Measurements from ENCODE around the gene CLDN4. TPM values are rescaled to one million over a fixed set of nuclear protein-coding genes. Genes with fewer than 3 reads are reported as not detected.

CLDN4 gene
- total and polyA plus RNA-seq, 2 donors from 2014 or later, result 82.6 to 342 TPM

DNA sequence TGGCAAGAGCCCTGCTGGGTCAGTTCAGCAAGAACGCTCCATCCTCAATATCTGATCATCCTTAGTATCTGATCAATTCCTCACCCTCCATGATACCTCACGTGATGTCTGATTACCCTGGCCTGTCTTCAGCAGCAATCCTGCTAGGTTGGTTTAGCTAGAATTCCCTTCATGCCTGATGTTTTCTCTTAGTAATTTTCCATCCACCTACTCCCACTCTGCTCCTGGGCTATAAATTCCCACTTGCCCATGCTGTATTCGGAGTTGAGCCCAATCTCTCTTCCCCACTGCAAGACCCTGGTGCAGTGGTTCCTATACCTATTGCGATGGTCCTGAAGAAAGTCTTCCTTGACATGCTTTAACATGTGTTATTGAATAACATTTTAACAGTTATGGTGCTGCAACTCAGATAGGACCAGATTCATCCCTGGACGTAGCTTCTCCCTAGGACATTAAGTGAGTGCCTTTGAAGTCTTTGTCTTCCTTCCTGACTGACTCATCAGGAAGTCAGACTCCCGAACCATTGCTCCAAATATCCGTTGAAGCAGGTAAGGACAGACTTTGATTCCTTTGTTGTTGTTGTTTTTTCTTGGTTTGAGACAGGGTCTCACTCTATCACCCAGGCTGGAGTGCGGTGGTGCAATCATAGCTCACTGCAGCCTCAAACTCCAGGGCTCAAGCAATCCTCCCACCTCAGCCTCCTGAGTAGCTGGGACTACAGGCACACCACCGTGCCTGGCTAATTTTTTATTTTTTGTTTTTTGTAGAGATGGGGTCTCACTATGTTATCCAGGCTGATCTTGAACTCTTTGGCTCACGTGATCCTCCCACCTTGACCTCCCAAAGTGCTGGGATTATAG, 31.3 kb upstream of the CLDN4 start:
- no peak for TF ChIP-seq CTCF (IDR thresholded peaks at IDR 0.05; ENCODE audit: borderline replicate concordance, extremely low read depth, insufficient read depth)
- Histone ChIP-seq H3K27ac (ENCODE audit: low read depth in 2 of 2, low read length in 2 of 2) (no peak overlapping the region), H3K9ac (ENCODE audit: low read length in 3 of 3) (no peak overlapping the region), H3K36me3 (ENCODE audit: control insufficient read depth in 2 of 3, insufficient read depth in 3 of 3, low read length in 3 of 3) (no peaks in the 10 kb centered on the region), H3K4me3 (ENCODE audit: low read length in 3 of 3) (no peak overlapping the region), H3K4me1 (ENCODE audit: control insufficient read depth in 2 of 3, insufficient read depth in 2 of 3, low read depth in 1 of 3, low read length in 3 of 3) (no peaks in the 10 kb centered on the region), H3K9me3 (ENCODE audit: control insufficient read depth in 2 of 3, insufficient read depth in 1 of 3, low read length in 3 of 3) (no peaks in the 10 kb centered on the region), H3K27me3 (ENCODE audit: control insufficient read depth, insufficient read depth, low read length) (no peaks in the 10 kb centered on the region)
- intact Hi-C loops (cut with DNase I), result no loop called here
- FAIRE-seq (no peak), DNase-seq (peak in 1 of 5 donors; percentile 18)

GRCh38 chr7:73801577-73801976, 29.2 kb upstream of the CLDN4 start:
- H3K36me3 ChIP-seq (ENCODE audit: control insufficient read depth in 2 of 3, insufficient read depth in 3 of 3, low read length in 3 of 3), result no peaks in the 10 kb centered on the region
- H3K27ac ChIP-seq (ENCODE audit: low read depth in 2 of 2, low read length in 2 of 2), result no peak overlapping the region
- H3K9me3 ChIP-seq (ENCODE audit: control insufficient read depth in 2 of 3, insufficient read depth in 1 of 3, low read length in 3 of 3), result no peaks in the 10 kb centered on the region
- no peak for TF ChIP-seq CTCF (IDR thresholded peaks at IDR 0.05; ENCODE audit: borderline replicate concordance, extremely low read depth, insufficient read depth)
- H3K4me1 ChIP-seq (ENCODE audit: control insufficient read depth in 2 of 3, insufficient read depth in 2 of 3, low read depth in 1 of 3, low read length in 3 of 3), result no peaks in the 10 kb centered on the region
- H3K4me3 ChIP-seq (ENCODE audit: low read length in 3 of 3), result no peak overlapping the region
- intact Hi-C loops (cut with DNase I), result no loop called here
- DNase-seq (no peak), FAIRE-seq (peak; percentile 23)
- H3K9ac ChIP-seq (ENCODE audit: low read length in 3 of 3), result no peak overlapping the region
- H3K27me3 ChIP-seq (ENCODE audit: control insufficient read depth, insufficient read depth, low read length), result no peaks in the 10 kb centered on the region

GRCh38 chr7:73802459-73802858, 28.3 kb upstream of the CLDN4 start:
- intact Hi-C loops (cut with DNase I), result no loop called here
- DNase-seq, result peak in 1 of 5 donors; percentile 5
- Histone ChIP-seq H3K36me3 (ENCODE audit: control insufficient read depth in 2 of 3, insufficient read depth in 3 of 3, low read length in 3 of 3) (no peaks in the 10 kb centered on the region), H3K9me3 (ENCODE audit: control insufficient read depth in 2 of 3, insufficient read depth in 1 of 3, low read length in 3 of 3) (no peaks in the 10 kb centered on the region), H3K4me1 (ENCODE audit: control insufficient read depth in 2 of 3, insufficient read depth in 2 of 3, low read depth in 1 of 3, low read length in 3 of 3) (no peaks in the 10 kb centered on the region), H3K27me3 (ENCODE audit: control insufficient read depth, insufficient read depth, low read length) (no peaks in the 10 kb centered on the region), H3K4me3 (ENCODE audit: low read length in 3 of 3) (no peak overlapping the region), H3K9ac (ENCODE audit: low read length in 3 of 3) (no peak overlapping the region), H3K27ac (ENCODE audit: low read depth in 2 of 2, low read length in 2 of 2) (no peak overlapping the region)
- no peak for FAIRE-seq
- TF ChIP-seq CTCF (IDR thresholded peaks at IDR 0.05; ENCODE audit: borderline replicate concordance, extremely low read depth, insufficient read depth), result no peak

Measured in kidney (tissue), 14 donors.